ENCODE results near the gene TSHZ1.

TSHZ1 gene

GRCh38 chr18:75208155-75208835 is 2.3 kb upstream of the TSHZ1 start:
- DNase-seq (ENCODE audit: low read depth in 2 of 2), result no peak

GRCh38 chr18:75208836-75209128 is 1.8 kb upstream of the TSHZ1 start:
- DNase-seq (ENCODE audit: low read depth in 2 of 2), result no peak

- no peak for DNase-seq (ENCODE audit: low read depth in 2 of 2)
These were observed 1.3 kb upstream of the TSHZ1 start, which contains the start of gene PTGR3 for GRCh38 chr18:75209129-75209950. Gene PTGR3 (minus strand): TSS chr18:75209139. CDS start chr18:75209058, 81 bp downstream.

GRCh38 chr18:75209951-75210258 is 692 bp upstream of the TSHZ1 start:
- no peak for DNase-seq (ENCODE audit: low read depth in 2 of 2)

- DNase-seq (ENCODE audit: low read depth in 2 of 2), result no peak
These were observed 515 bp downstream of the TSHZ1 start for GRCh38 chr18:75211002-75211621.

GRCh38 chr18:75211626-75211952 is 992 bp downstream of the TSHZ1 start:
- DNase-seq (ENCODE audit: low read depth in 2 of 2), result no peak

GRCh38 chr18:75211953-75212750 is 1.6 kb downstream of the TSHZ1 start:
- no peak for DNase-seq (ENCODE audit: low read depth in 2 of 2)

- no peak for DNase-seq (ENCODE audit: low read depth in 2 of 2)
These were observed 2.1 kb downstream of the TSHZ1 start for GRCh38 chr18:75212751-75213090.

GRCh38 chr18:75213611-75214331 is 3.2 kb downstream of the TSHZ1 start:
- DNase-seq (ENCODE audit: low read depth in 2 of 2), result no peak

GRCh38 chr18:75214332-75214690 is 3.7 kb downstream of the TSHZ1 start:
- DNase-seq (ENCODE audit: low read depth in 2 of 2), result no peak

GRCh38 chr18:75214766-75215510 is 4.3 kb downstream of the TSHZ1 start:
- no peak for DNase-seq (ENCODE audit: low read depth in 2 of 2)

GRCh38 chr18:75215663-75216062 is 5.1 kb downstream of the TSHZ1 start:
- DNase-seq (ENCODE audit: low read depth in 2 of 2), result no peak

GRCh38 chr18:75216212-75216910 is 5.8 kb downstream of the TSHZ1 start:
- no peak for DNase-seq (ENCODE audit: low read depth in 2 of 2)

GRCh38 chr18:75216911-75217689 is 6.5 kb downstream of the TSHZ1 start:
- DNase-seq (ENCODE audit: low read depth in 2 of 2), result no peak

GRCh38 chr18:75218065-75218923 is 7.7 kb downstream of the TSHZ1 start:
- no peak for DNase-seq (ENCODE audit: low read depth in 2 of 2)

- DNase-seq (ENCODE audit: low read depth in 2 of 2), result no peak
These were observed 9.3 kb downstream of the TSHZ1 start for GRCh38 chr18:75219745-75220375.

GRCh38 chr18:75220551-75221355 is 10.2 kb downstream of the TSHZ1 start:
- no peak for DNase-seq (ENCODE audit: low read depth in 2 of 2)

- no peak for DNase-seq (ENCODE audit: low read depth in 2 of 2)
These were observed 10.8 kb downstream of the TSHZ1 start for GRCh38 chr18:75221397-75221796.

Measured in activated CD8-positive, alpha-beta memory T cell treated with anti-CD3 and anti-CD28 coated beads for 4 hours (primary cell).